ENCODE measurements around the gene CDYL.

DNA sequence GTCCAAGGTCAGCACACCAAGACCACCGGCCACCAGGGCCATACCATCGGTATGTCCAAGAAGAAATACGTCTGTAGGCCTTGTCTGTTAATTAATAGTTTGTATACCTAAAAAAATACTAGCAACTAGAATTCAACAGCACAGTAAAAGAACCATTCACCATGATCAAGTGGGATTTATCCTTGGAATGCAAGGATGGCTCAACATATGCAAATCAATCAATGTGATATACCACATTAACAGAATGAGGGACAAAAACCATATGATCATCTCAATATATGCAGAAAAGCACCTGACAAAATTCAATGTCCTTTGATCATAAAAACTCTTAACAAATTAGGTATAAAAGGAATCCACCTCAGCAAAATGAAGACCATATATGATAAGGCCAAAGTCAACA is 203.2 kb downstream of the CDYL start:
- no peak for TF ChIP-seq POLR2A (IDR thresholded peaks at IDR 0.05)
- TF ChIP-seq, protein P1, sequence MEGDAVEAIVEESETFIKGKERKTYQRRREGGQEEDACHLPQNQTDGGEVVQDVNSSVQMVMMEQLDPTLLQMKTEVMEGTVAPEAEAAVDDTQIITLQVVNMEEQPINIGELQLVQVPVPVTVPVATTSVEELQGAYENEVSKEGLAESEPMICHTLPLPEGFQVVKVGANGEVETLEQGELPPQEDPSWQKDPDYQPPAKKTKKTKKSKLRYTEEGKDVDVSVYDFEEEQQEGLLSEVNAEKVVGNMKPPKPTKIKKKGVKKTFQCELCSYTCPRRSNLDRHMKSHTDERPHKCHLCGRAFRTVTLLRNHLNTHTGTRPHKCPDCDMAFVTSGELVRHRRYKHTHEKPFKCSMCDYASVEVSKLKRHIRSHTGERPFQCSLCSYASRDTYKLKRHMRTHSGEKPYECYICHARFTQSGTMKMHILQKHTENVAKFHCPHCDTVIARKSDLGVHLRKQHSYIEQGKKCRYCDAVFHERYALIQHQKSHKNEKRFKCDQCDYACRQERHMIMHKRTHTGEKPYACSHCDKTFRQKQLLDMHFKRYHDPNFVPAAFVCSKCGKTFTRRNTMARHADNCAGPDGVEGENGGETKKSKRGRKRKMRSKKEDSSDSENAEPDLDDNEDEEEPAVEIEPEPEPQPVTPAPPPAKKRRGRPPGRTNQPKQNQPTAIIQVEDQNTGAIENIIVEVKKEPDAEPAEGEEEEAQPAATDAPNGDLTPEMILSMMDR (IDR thresholded peaks at IDR 0.05), result no peak

All from lower leg skin (tissue), 3 donors.